B cell (primary cell): Measurements from ENCODE around the gene SRRM2. TPM values are rescaled to one million over a fixed set of nuclear protein-coding genes. Genes with fewer than 3 reads are reported as not detected.

Source experiments
- ATAC-seq: fragments of 200-7000 bp; cut with Tn5 transposase; one replicate; pipeline ENCODE4 v1.10.0; 2021; ENCODE audit warnings: low read depth, mild to moderate bottlenecking, moderate number of reproducible peaks, moderate library complexity
- CTCF ChIA-PET: fragments of 350-600 bp; sonication (Branson Sonifier 250); formaldehyde crosslinking; loops from one replicate; lab custom pipeline; 2021; ENCODE audit warnings: antibody characterized with exemption, inconsistent platforms; lab: Charles Lee
- POLR2A ChIA-PET: fragments of 350-600 bp; sonication (Branson Sonifier 250); formaldehyde crosslinking; loops from one replicate; lab custom pipeline; 2021; ENCODE audit warnings: antibody characterized with exemption; lab: Charles Lee
- DNase-seq: peaks from one replicate; pipeline ENCODE4 v3.0.0; 2013
- H2AFZ ChIP-seq: 2 replicates; pipeline ENCODE4 v1.6.1; 2012; ENCODE audit warnings: mild to moderate bottlenecking, low read depth, low read length; ENCODE audit not compliant: insufficient read depth, poor library complexity, severe bottlenecking
- H3K27ac ChIP-seq, 2 donors: 1 replicate in 1 of 2; 2 replicates in 1 of 2; pipeline ENCODE4 v1.5.1; 2012 to 2013; ENCODE audit warnings: low read length in 2 of 2, mild to moderate bottlenecking in 2 of 2, moderate library complexity in 1 of 2
- H3K27me3 ChIP-seq, 4 experiments: fragments of 200-600 bp in 1 of 4; sonication (generic) in 1 of 4; replicated peaks in 1 of 4; 1 replicate in 2 of 4; 2 replicates in 2 of 4; pipeline versions ENCODE4 v1.6.1 to v1.7.0; 2013 to 2016; ENCODE audit warnings: low read length in 3 of 4, mild to moderate bottlenecking in 2 of 4, mixed read lengths in 1 of 4, moderate library complexity in 1 of 4; ENCODE audit not compliant: insufficient read depth in 4 of 4, control insufficient read depth in 3 of 4; ENCODE audit errors: control extremely low read depth in 1 of 4
- H3K36me3 ChIP-seq, 2 experiments: replicated peaks in 1 of 2; 1 replicate in 1 of 2; 2 replicates in 1 of 2; pipeline versions ENCODE4 v1.6.1 to v1.7.1; 2013; ENCODE audit warnings: low read length in 1 of 2; ENCODE audit not compliant: insufficient read depth in 2 of 2, control insufficient read depth in 1 of 2; ENCODE audit errors: control extremely low read depth in 1 of 2, extremely low read depth in 1 of 2
- H3K4me1 ChIP-seq, 2 donors: fragments of 200-600 bp in 1 of 2; sonication (generic) in 1 of 2; 1 replicate in 1 of 2; 2 replicates in 1 of 2; pipeline versions ENCODE4 v1.5.1 to v1.6.1; 2013 to 2017; ENCODE audit warnings: low read length in 2 of 2; ENCODE audit not compliant: control insufficient read depth in 2 of 2, insufficient read depth in 2 of 2
- H3K4me2 ChIP-seq: replicated peaks from 2 replicates; pipeline ENCODE3; 2012; ENCODE audit warnings: mild to moderate bottlenecking, low read depth, low read length; ENCODE audit not compliant: poor library complexity, severe bottlenecking
- H3K4me3 ChIP-seq, 5 experiments: fragments of 200-600 bp in 1 of 5; sonication (generic) in 1 of 5; 1 replicate in 3 of 5; 2 replicates in 2 of 5; pipeline versions ENCODE4 v1.5.1 to v1.7.0; 2011 to 2016; ENCODE audit warnings: low read length in 4 of 5, mild to moderate bottlenecking in 4 of 5, low read depth in 2 of 5, control low read depth in 1 of 5, moderate library complexity in 1 of 5; ENCODE audit not compliant: insufficient read depth in 1 of 5; ENCODE audit errors: control extremely low read depth in 1 of 5, extremely low read depth in 1 of 5
- H3K79me2 ChIP-seq: fragments of 200-600 bp; sonication (generic); one replicate; pipeline ENCODE4 v1.6.0; 2016; ENCODE audit warnings: low read length; ENCODE audit not compliant: control insufficient read depth, insufficient read depth
- H3K9ac ChIP-seq: fragments of 200-600 bp; sonication (generic); 2 replicates; pipeline ENCODE4 v1.6.1; 2017; ENCODE audit warnings: mild to moderate bottlenecking, low read length, moderate library complexity
- H3K9me3 ChIP-seq, 3 donors: one replicate each; pipeline versions ENCODE4 v1.6.1 to v1.7.1; 2013; ENCODE audit warnings: low read length in 2 of 3; ENCODE audit not compliant: control insufficient read depth in 2 of 3, insufficient read depth in 1 of 3; ENCODE audit errors: control extremely low read depth in 1 of 3
- H4K20me1 ChIP-seq: 2 replicates; pipeline ENCODE4 v1.6.0; 2012; ENCODE audit warnings: mild to moderate bottlenecking, low read length; ENCODE audit not compliant: insufficient read depth, control insufficient read depth, poor library complexity, severe bottlenecking
- H3K27ac Mint-ChIP-seq: one replicate; pipeline ENCODE4 v1.8.0; 2021; ENCODE audit warnings: mixed read lengths
- H3K27me3 Mint-ChIP-seq: one replicate; pipeline ENCODE4 v1.8.0; 2021; ENCODE audit warnings: mixed read lengths
- H3K4me1 Mint-ChIP-seq: one replicate; pipeline ENCODE4 v1.8.0; 2021; ENCODE audit warnings: mixed read lengths
- H3K4me3 Mint-ChIP-seq: one replicate; pipeline ENCODE4 v1.8.0; 2021; ENCODE audit warnings: mixed read lengths
- H3K9me3 Mint-ChIP-seq: one replicate; pipeline ENCODE4 v1.8.0; 2022; ENCODE audit warnings: mixed read lengths; ENCODE audit not compliant: insufficient read depth
- CTCF ChIP-seq: fragments of 200-600 bp; IDR thresholded peaks from one replicate; pipeline ENCODE4 v1.8.0; 2022; ENCODE audit warnings: antibody characterized with exemption, mild to moderate bottlenecking
- EZH2 ChIP-seq: IDR thresholded peaks from 2 replicates; pipeline ENCODE4 v1.6.1; 2012; ENCODE audit warnings: borderline replicate concordance, low read depth, mild to moderate bottlenecking, moderate library complexity, low read length; ENCODE audit not compliant: insufficient read depth, poor library complexity, severe bottlenecking
- whole genome bisulfite sequencing: methylation state at CpG from one replicate; pipeline ENCODE4 v1.1.5; 2013; ENCODE audit warnings: missing lambda C conversion rate; ENCODE audit not compliant: insufficient coverage; 5-methylcytosine and 5-hydroxymethylcytosine counted together
- intact Hi-C: fragments of 100-400 bp; cut with micrococcal nuclease; formaldehyde crosslinking; loops from one replicate; pipeline ENCODE4 v1.10.0; 2022
- polyA plus RNA-seq: library from polyadenylated mRNA; depleted of rRNA; stranded (reverse); fragments of >200 nt; gene quantifications from 2 replicates; pipeline ENCODE4 v1.2.3, GENCODE V29; 2012
- total RNA-seq, 2 donors: library from RNA; stranded (reverse); fragments of 120-200 nt in 1 of 2; gene quantifications; 1 replicate in 1 of 2; 2 replicates in 1 of 2; pipeline versions ENCODE4 v1.2.3 to v1.2.4, GENCODE V29; 2013 to 2022

Gene SRRM2
- total and polyA plus RNA-seq, 2 donors (not counting 1 experiment from before 2014, with no cell fraction given): 1,485 to 1,879 TPM

- DNase-seq (no peak), ATAC-seq (no peak)
- TF ChIP-seq CTCF: no peak
- TF ChIP-seq EZH2: no peak
- Histone ChIP-seq H3K27me3 (peaks cover 0 to 4% (median 0%) of the 10 kb centered on the region in 4 experiments), H3K79me2 (no peaks in the 10 kb centered on the region), H3K36me3 (no peaks in the 10 kb centered on the region), H3K9me3 (no peaks in the 10 kb centered on the region), H3K9ac (no peak overlapping the region), H3K4me2 (no peak overlapping the region), H3K4me1 (no peaks in the 10 kb centered on the region), H3K4me3 (no peak overlapping the region), H3K27ac (no peak overlapping the region), H4K20me1 (no peaks in the 10 kb centered on the region), H2AFZ (no peak overlapping the region)
- Mint-ChIP-seq H3K27ac (no peak overlapping the region), H3K4me1 (no peaks in the 10 kb centered on the region), H3K4me3 (no peak overlapping the region), H3K27me3 (peaks cover 7% of the 10 kb centered on the region), H3K9me3 (no peaks in the 10 kb centered on the region)
- intact Hi-C loops: no loop called here
- ChIA-PET POLR2A (no interaction called here), CTCF (no interaction called here)
- WGBS: 88% methylated on average over 11 of the region's 18 CpGs
Measured at GRCh38 chr16:2819179-2819938, 66.9 kb downstream of the SRRM2 start.
